ENCODE results near the gene IRF2BPL. TPM values are rescaled to one million over a fixed set of nuclear protein-coding genes. Genes with fewer than 3 reads are reported as not detected.

The IRF2BPL gene
- total and polyA plus RNA-seq, 2 of the 8 experiments (the other 6 are each of a cell fraction or from before 2014, with no cell fraction given), result 18.8 to 57.0 TPM

GRCh38 chr14:77041881-77042545, 13.5 kb upstream of the IRF2BPL start:
- Histone ChIP-seq H3K79me2 (ENCODE audit: control insufficient read depth in 1 of 2, insufficient read depth in 2 of 2, low read length in 2 of 2) (no peaks in the 10 kb centered on the region), H2BK5ac (ENCODE audit: low read depth, low read length) (peak overlapping the region; percentile 84; the same call in 1 of the 2 replicates), H3K23me2 (ENCODE audit: low read depth, low read length) (peaks cover 6% of the 10 kb centered on the region; the same call in 1 of the 2 replicates), H3K4me2 (ENCODE audit: insufficient read depth in 1 of 2, low read depth in 2 of 2, low read length in 2 of 2) (no peak overlapping the region; a peak in 1 of 4 replicates), H3K18ac (ENCODE audit: extremely low read depth, low read length) (peak overlapping the region; percentile 44), H3K79me1 (ENCODE audit: low read depth, low read length) (no peaks in the 10 kb centered on the region), H3K56ac (replicated peaks; ENCODE audit: insufficient read length, low read depth, low read length) (no peak overlapping the region), H4K5ac (ENCODE audit: insufficient read length, low read depth, low read length) (no peak overlapping the region), H3K23ac (ENCODE audit: insufficient read length) (no peak overlapping the region), H3K9me3 (ENCODE audit: insufficient read depth in 2 of 2, low read depth in 1 of 2, low read length in 1 of 2) (no peaks in the 10 kb centered on the region), H2BK15ac (ENCODE audit: low read length) (no peak overlapping the region), H2BK12ac (ENCODE audit: low read depth, low read length) (peak overlapping the region; percentile 45; the same call in 1 of the 2 replicates), H3K4me1 (replicated peaks in 1 of 4; ENCODE audit: control insufficient read depth in 3 of 4, insufficient read depth in 4 of 4, low read length in 3 of 4) (peaks cover 30 to 67% (median 38%) of the 10 kb centered on the region in 4 experiments; a peak in 6 of 7 replicates), H3K9ac (replicated peaks in 1 of 4; ENCODE audit: extremely low read depth in 1 of 4, low read depth in 3 of 4, low read length in 3 of 4) (peak overlapping the region in 1 of 4 experiments; percentile 6; a peak in 1 of 7 replicates), H4K8ac (ENCODE audit: extremely low read depth, insufficient read depth, low read length) (no peak overlapping the region), H4K20me1 (replicated peaks in 1 of 2; ENCODE audit: control insufficient read depth in 1 of 2, insufficient read depth in 2 of 2, low read length in 2 of 2) (no peaks in the 10 kb centered on the region), H3K4ac (replicated peaks; ENCODE audit: insufficient read length, low read depth, low read length) (no peak overlapping the region), H3K27me3 (replicated peaks in 1 of 4; ENCODE audit: control insufficient read depth in 3 of 4, extremely low read depth in 1 of 4, insufficient read depth in 3 of 4, low read length in 3 of 4) (peaks cover 0 to 4% (median 2%) of the 10 kb centered on the region in 4 experiments; a peak in 2 of 7 replicates), H3K27ac (ENCODE audit: low read depth, low read length) (no peak overlapping the region), H3K14ac (ENCODE audit: insufficient read length) (no peak overlapping the region), H2AK5ac (ENCODE audit: low read depth, low read length) (no peak overlapping the region), H2AFZ (ENCODE audit: low read length) (peak overlapping the region; percentile 38; the same call in 1 of the 2 replicates), H2BK120ac (replicated peaks; ENCODE audit: low read depth, low read length) (peak overlapping the region; percentile 16), H2BK20ac (ENCODE audit: low read length) (peak overlapping the region; percentile 94), H4K91ac (replicated peaks; ENCODE audit: insufficient read length, low read length) (no peak overlapping the region), H3K4me3 (ENCODE audit: extremely low read depth in 1 of 4, insufficient read depth in 2 of 4, low read depth in 3 of 4, low read length in 4 of 4) (no peak overlapping the region), H3K36me3 (ENCODE audit: control insufficient read depth in 2 of 4, insufficient read depth in 4 of 4, low read length in 3 of 4) (no peaks in the 10 kb centered on the region)
- POLR2A ChIA-PET (ENCODE audit: partially characterized antibody), result interaction anchor here (0.8 to 7.7 kb wide), 3 partner anchors 17 to 175 kb away, joined by 3 to 92 read pairs (median 6); partner anchors contain the start of gene IRF2BPL
- 86% methylated on average over 14 of the region's 14 CpGs; no CpG with 5 or more reads in 1 of the 2 experiments for WGBS, 2 experiments (ENCODE audit: extremely low coverage in 1 of 2, insufficient coverage in 1 of 2, insufficient read length in 1 of 2, insufficient replicate concordance in 2 of 2, low coverage in 1 of 2, low lambda C conversion rate in 2 of 2, missing lambda C conversion rate in 1 of 2)
- DNase-seq (ENCODE audit: low read depth in 1 of 2, low spot score in 2 of 2) (no peak), FAIRE-seq (no peak)
- CTCF ChIA-PET (ENCODE audit: partially characterized antibody), result interaction anchor here (0.6 to 15.7 kb wide), 16 partner anchors 8 to 166 kb away, joined by 3 to 241 read pairs (median 5); no protein-coding TSS in a partner anchor
- no peak for TF ChIP-seq HDAC6 (IDR thresholded peaks at IDR 0.05; ENCODE audit: low read depth, low read length)
- TF ChIP-seq ATF2 (IDR thresholded peaks at IDR 0.05; ENCODE audit: low read length), result no peak
- TF ChIP-seq TEAD4 (IDR thresholded peaks at IDR 0.05; ENCODE audit: low read depth, low read length), result no peak
- no peak for TF ChIP-seq RNF2 (IDR thresholded peaks at IDR 0.05; ENCODE audit: borderline replicate concordance, low read depth, low read length, missing control alignments, poor library complexity, severe bottlenecking)
- TF ChIP-seq NRF1 (IDR thresholded peaks at IDR 0.05; ENCODE audit: low read depth, low read length), result no peak
- no peak for TF ChIP-seq EGR1 (IDR thresholded peaks at IDR 0.05; ENCODE audit: borderline replicate concordance, low read depth, low read length)
- TF ChIP-seq TAF1 (IDR thresholded peaks at IDR 0.05; ENCODE audit: low read depth, low read length), result no peak
- no peak for TF ChIP-seq MAFK (IDR thresholded peaks at IDR 0.05; ENCODE audit: low read depth, low read length)
- TF ChIP-seq CHD1 (IDR thresholded peaks at IDR 0.05; ENCODE audit: low read depth, low read length), result no peak
